ENCODE results near the gene HOOK1. TPM values are rescaled to one million over a fixed set of nuclear protein-coding genes. Genes with fewer than 3 reads are reported as not detected.
"Not testable (repeated sequence)": the region's sequence is repeated elsewhere in the genome, so short reads cannot be mapped to it uniquely, and the experiment has no call there.

HOOK1 gene
- total and polyA plus RNA-seq, 2 experiments from 2014 or later = 10.4 to 12.9 TPM

GRCh38 chr1:59906931-59907330 is 92.2 kb downstream of the HOOK1 start:
- no peak overlapping the region for H3K27ac ChIP-seq
- H3K9me3 ChIP-seq (ENCODE audit: low read depth) = no peaks in the 10 kb centered on the region
- no peaks in the 10 kb centered on the region for H3K27me3 ChIP-seq
- no peaks in the 10 kb centered on the region for H3K36me3 ChIP-seq
- H3K4me3 ChIP-seq = no peak overlapping the region
- TF ChIP-seq, protein P1, sequence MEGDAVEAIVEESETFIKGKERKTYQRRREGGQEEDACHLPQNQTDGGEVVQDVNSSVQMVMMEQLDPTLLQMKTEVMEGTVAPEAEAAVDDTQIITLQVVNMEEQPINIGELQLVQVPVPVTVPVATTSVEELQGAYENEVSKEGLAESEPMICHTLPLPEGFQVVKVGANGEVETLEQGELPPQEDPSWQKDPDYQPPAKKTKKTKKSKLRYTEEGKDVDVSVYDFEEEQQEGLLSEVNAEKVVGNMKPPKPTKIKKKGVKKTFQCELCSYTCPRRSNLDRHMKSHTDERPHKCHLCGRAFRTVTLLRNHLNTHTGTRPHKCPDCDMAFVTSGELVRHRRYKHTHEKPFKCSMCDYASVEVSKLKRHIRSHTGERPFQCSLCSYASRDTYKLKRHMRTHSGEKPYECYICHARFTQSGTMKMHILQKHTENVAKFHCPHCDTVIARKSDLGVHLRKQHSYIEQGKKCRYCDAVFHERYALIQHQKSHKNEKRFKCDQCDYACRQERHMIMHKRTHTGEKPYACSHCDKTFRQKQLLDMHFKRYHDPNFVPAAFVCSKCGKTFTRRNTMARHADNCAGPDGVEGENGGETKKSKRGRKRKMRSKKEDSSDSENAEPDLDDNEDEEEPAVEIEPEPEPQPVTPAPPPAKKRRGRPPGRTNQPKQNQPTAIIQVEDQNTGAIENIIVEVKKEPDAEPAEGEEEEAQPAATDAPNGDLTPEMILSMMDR (IDR thresholded peaks at IDR 0.05; ENCODE audit: low read depth, low read length) = no peak
- no peak for DNase-seq (ENCODE audit: low read depth in 1 of 2, low spot score in 1 of 2)
- H3K4me1 ChIP-seq (ENCODE audit: low read depth) = peaks cover 10% of the 10 kb centered on the region

GRCh38 chr1:59908084-59908483 is 93.3 kb downstream of the HOOK1 start:
- DNase-seq (ENCODE audit: low read depth in 1 of 2, low spot score in 1 of 2) = no peak
- Histone ChIP-seq H3K36me3 (no peaks in the 10 kb centered on the region), H3K9me3 (ENCODE audit: low read depth) (no peaks in the 10 kb centered on the region), H3K4me3 (no peak overlapping the region), H3K4me1 (ENCODE audit: low read depth) (peaks cover 10% of the 10 kb centered on the region), H3K27ac (no peak overlapping the region), H3K27me3 (no peaks in the 10 kb centered on the region)
- TF ChIP-seq, protein P1 (IDR thresholded peaks at IDR 0.05; ENCODE audit: low read depth, low read length) = no peak

DNA sequence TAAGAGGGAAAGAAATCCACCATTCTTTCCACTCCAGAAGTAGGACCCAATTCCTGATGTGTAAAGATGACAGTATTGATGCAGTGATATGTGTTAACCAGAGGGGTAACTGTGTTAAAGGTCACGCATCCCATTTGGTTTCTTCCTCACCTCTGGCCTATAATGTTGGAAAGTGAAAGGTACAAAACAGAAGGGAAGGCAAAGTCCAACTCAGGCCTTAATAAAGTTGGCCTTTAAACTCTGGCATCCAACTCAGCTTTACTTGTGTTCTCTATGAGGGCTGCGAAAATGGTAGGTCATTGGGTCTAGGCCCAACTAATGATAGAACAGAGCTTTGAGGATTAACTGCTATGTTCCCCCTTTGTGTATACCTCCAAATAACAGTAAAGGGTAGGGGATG is 93.9 kb downstream of the HOOK1 start:
- TF ChIP-seq, protein P1 (IDR thresholded peaks at IDR 0.05; ENCODE audit: low read depth, low read length) = no peak
- H3K27me3 ChIP-seq = no peaks in the 10 kb centered on the region
- no peak overlapping the region for H3K4me3 ChIP-seq
- no peak overlapping the region for H3K27ac ChIP-seq
- no peak for DNase-seq (ENCODE audit: low read depth in 1 of 2, low spot score in 1 of 2)
- H3K36me3 ChIP-seq = no peaks in the 10 kb centered on the region
- peaks cover 10% of the 10 kb centered on the region for H3K4me1 ChIP-seq (ENCODE audit: low read depth)
- no peaks in the 10 kb centered on the region for H3K9me3 ChIP-seq (ENCODE audit: low read depth)

GRCh38 chr1:59914791-59915286 is 100.1 kb downstream of the HOOK1 start:
- not testable (repeated sequence) for H3K9me3 ChIP-seq (ENCODE audit: low read depth); H3K36me3 ChIP-seq; H3K27me3 ChIP-seq; H3K4me3 ChIP-seq; H3K27ac ChIP-seq; DNase-seq (ENCODE audit: low read depth in 1 of 2, low spot score in 1 of 2); H3K4me1 ChIP-seq (ENCODE audit: low read depth)

DNA sequence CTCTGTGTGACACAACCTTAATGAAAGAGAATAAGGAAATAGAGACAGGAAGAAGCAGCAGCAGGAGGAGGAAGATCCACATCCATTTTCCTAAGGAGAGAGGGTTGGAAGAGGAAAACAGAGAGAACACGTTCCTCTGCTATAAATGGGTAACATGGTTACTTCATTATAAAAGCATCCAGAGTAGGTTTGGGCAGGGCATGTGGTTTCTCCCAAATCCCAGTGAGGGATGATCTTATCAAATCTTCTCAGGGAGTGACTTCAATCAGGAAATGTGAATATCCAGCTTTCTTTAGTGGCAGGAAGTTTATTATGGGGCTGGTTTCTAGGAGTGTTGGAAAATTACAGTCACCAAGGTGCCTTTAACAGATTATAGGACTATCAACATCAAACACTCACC is 100.8 kb downstream of the HOOK1 start:
- no peak overlapping the region for H3K27ac ChIP-seq
- no peak overlapping the region for H3K4me3 ChIP-seq

DNA sequence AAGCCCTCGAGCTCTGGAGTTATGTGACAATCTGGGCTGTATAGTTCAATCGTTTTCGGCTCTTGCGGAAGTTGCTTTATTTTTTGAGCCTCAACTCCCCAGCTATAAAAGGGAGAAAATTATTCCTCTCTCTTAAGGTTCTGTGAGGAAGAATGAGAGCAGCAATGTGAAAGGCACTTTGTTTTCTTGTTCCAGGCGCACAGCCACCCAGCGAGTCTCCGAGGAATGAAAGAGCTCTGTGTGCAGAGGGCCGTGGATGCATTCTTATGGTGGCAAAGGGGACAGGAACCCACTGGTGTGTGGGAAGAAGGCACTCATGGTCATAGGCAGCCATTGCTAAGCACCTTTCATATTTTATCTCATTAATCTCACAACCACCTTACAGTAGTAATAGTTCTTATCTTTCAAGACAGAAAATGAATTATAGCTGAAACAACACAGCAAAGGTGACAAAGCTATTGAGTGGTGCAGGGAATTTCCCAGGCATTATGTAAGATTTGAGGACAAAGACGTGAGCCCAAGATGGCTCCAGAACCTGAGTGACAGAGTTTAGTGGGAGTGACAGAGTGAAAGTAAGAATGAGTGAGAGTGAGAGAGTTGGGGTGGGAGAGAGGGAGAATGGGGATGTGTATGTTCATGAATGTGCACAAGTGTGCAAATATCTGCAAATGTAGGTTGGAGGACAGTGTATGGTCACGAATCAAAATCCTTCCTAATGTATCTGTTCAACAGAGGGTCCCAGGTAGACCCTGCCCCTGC is 102.5 kb downstream of the HOOK1 start:
- H3K27me3 ChIP-seq = peaks cover 3% of the 10 kb centered on the region
- H3K27ac ChIP-seq = no peak overlapping the region
- H3K4me1 ChIP-seq (ENCODE audit: low read depth) = peaks cover 10% of the 10 kb centered on the region
- no peak overlapping the region for H3K4me3 ChIP-seq
- no peak for DNase-seq (ENCODE audit: low read depth in 1 of 2, low spot score in 1 of 2)
- H3K36me3 ChIP-seq = no peaks in the 10 kb centered on the region
- TF ChIP-seq, protein P1 (IDR thresholded peaks at IDR 0.05; ENCODE audit: low read depth, low read length) = no peak
- no peaks in the 10 kb centered on the region for H3K9me3 ChIP-seq (ENCODE audit: low read depth)

More for the DNA sequence above, 100.8 kb downstream of the HOOK1 start:
- no peaks in the 10 kb centered on the region for H3K9me3 ChIP-seq (ENCODE audit: low read depth)
- H3K4me1 ChIP-seq (ENCODE audit: low read depth) = peaks cover 10% of the 10 kb centered on the region
- no peaks in the 10 kb centered on the region for H3K36me3 ChIP-seq
- DNase-seq (ENCODE audit: low read depth in 1 of 2, low spot score in 1 of 2) = no peak
- peaks cover 3% of the 10 kb centered on the region for H3K27me3 ChIP-seq
- TF ChIP-seq, protein P1 (IDR thresholded peaks at IDR 0.05; ENCODE audit: low read depth, low read length) = no peak

Measured in cardiac muscle cell (in vitro differentiated cells and primary cell).